GM20000 (cell line): ENCODE measurements around the gene LHX5.

Source experiments
- DNase-seq: peaks from one replicate; pipeline ENCODE4 v3.0.0; 2012; ENCODE audit warnings: low spot score
- CTCF ChIP-seq: IDR thresholded peaks from 2 replicates; pipeline ENCODE4 v1.5.1; 2012; ENCODE audit warnings: mild to moderate bottlenecking, control low read depth; ENCODE audit errors: extremely low read depth, missing control alignments

The LHX5 gene

GRCh38 chr12:113471619-113472171 is at the start of gene LHX5:
Gene LHX5, minus strand, starts transcription at chr12:113471871. Its CDS starts 373 bp downstream, at chr12:113471498.
- peak; percentile 23 for DNase-seq
- no peak for TF ChIP-seq CTCF

GRCh38 chr12:113519464-113520307 is 48.0 kb upstream of the LHX5 start:
- TF ChIP-seq CTCF, result no peak
- DNase-seq, result no peak

GRCh38 chr12:113515082-113515856 is 43.6 kb upstream of the LHX5 start:
- no peak for DNase-seq
- TF ChIP-seq CTCF, result no peak

- no peak for TF ChIP-seq CTCF
- DNase-seq, result no peak
Observed at GRCh38 chr12:113514602-113515001, 42.9 kb upstream of the LHX5 start.

GRCh38 chr12:113512568-113512967 is 40.9 kb upstream of the LHX5 start:
- DNase-seq, result no peak
- no peak for TF ChIP-seq CTCF

- no peak for DNase-seq
- TF ChIP-seq CTCF, result no peak
Observed at GRCh38 chr12:113506867-113507266, 35.2 kb upstream of the LHX5 start.

- TF ChIP-seq CTCF, result no peak
- DNase-seq, result no peak
Observed at GRCh38 chr12:113505941-113506340, 34.3 kb upstream of the LHX5 start.
